ENCODE measurements around the gene KNDC1. TPM values are rescaled to one million over a fixed set of nuclear protein-coding genes. Genes with fewer than 3 reads are reported as not detected.
"Not testable (repeated sequence)": the region's sequence is repeated elsewhere in the genome, so short reads cannot be mapped to it uniquely, and the experiment has no call there.

KNDC1 gene
- total RNA-seq, result 20.3 to 23.7 TPM (median 21.0 TPM) in 3 replicates

GRCh38 chr10:133159950-133160825 is at the start of gene KNDC1:
TSS of gene KNDC1 (plus strand) at chr10:133160219. CDS start at chr10:133160468, 249 bp downstream.
- peak within 1 kb of the TSS; percentile 66 for H3K4me3 Mint-ChIP-seq
- H3K9me3 Mint-ChIP-seq, result no peaks in the 10 kb centered on the region
- peaks cover 21% of the 10 kb centered on the region for H3K4me1 Mint-ChIP-seq
- no peak for TF ChIP-seq CTCF (IDR thresholded peaks at IDR 0.05; ENCODE audit: unreplicated experiment)
- H3K36me3 Mint-ChIP-seq, result peaks cover 3% of the 10 kb centered on the region
- H3K27me3 Mint-ChIP-seq (ENCODE audit: low read depth), result peaks cover 18% of the 10 kb centered on the region
- H3K27ac Mint-ChIP-seq, result no peak within 1 kb of the TSS
- no peak for DNase-seq (ENCODE audit: low spot score in 2 of 2, unreplicated experiment in 2 of 2)

- H3K27ac Mint-ChIP-seq, result no peak overlapping the region
- no peaks in the 10 kb centered on the region for H3K36me3 Mint-ChIP-seq
- peaks cover 26% of the 10 kb centered on the region for H3K9me3 Mint-ChIP-seq
- no peak for DNase-seq (ENCODE audit: low spot score in 2 of 2, unreplicated experiment in 2 of 2)
- H3K4me3 Mint-ChIP-seq, result no peak overlapping the region
- TF ChIP-seq CTCF (IDR thresholded peaks at IDR 0.05; ENCODE audit: unreplicated experiment), result no peak
- no peaks in the 10 kb centered on the region for H3K27me3 Mint-ChIP-seq (ENCODE audit: low read depth)
- no peaks in the 10 kb centered on the region for H3K4me1 Mint-ChIP-seq
These were observed 49.3 kb upstream of the KNDC1 start for GRCh38 chr10:133110609-133111275.

GRCh38 chr10:133111640-133112039 is 48.4 kb upstream of the KNDC1 start:
- H3K4me3 Mint-ChIP-seq, result not testable (repeated sequence)

GRCh38 chr10:133113146-133113830 is 46.7 kb upstream of the KNDC1 start:
- Mint-ChIP-seq H3K27me3 (ENCODE audit: low read depth) (peaks cover 3% of the 10 kb centered on the region), H3K4me1 (no peaks in the 10 kb centered on the region), H3K9me3 (peaks cover 17% of the 10 kb centered on the region), H3K27ac (no peak overlapping the region), H3K36me3 (no peaks in the 10 kb centered on the region), H3K4me3 (no peak overlapping the region)
- no peak for DNase-seq (ENCODE audit: low spot score in 2 of 2, unreplicated experiment in 2 of 2)
- no peak for TF ChIP-seq CTCF (IDR thresholded peaks at IDR 0.05; ENCODE audit: unreplicated experiment)

More at GRCh38 chr10:133111640-133112039, 48.4 kb upstream of the KNDC1 start:
- not testable (repeated sequence) for H3K4me1 Mint-ChIP-seq; H3K36me3 Mint-ChIP-seq; H3K27me3 Mint-ChIP-seq (ENCODE audit: low read depth); H3K27ac Mint-ChIP-seq; DNase-seq (ENCODE audit: low spot score in 2 of 2, unreplicated experiment in 2 of 2)
- peaks cover 26% of the 10 kb centered on the region for H3K9me3 Mint-ChIP-seq

- Mint-ChIP-seq H3K27ac (no peak overlapping the region), H3K9me3 (peaks cover 18% of the 10 kb centered on the region), H3K36me3 (no peaks in the 10 kb centered on the region), H3K4me3 (no peak overlapping the region), H3K4me1 (no peaks in the 10 kb centered on the region), H3K27me3 (ENCODE audit: low read depth) (peaks cover 6% of the 10 kb centered on the region)
- no peak for TF ChIP-seq CTCF (IDR thresholded peaks at IDR 0.05; ENCODE audit: unreplicated experiment)
- DNase-seq (ENCODE audit: low spot score in 2 of 2, unreplicated experiment in 2 of 2), result no peak
These were observed 46.2 kb upstream of the KNDC1 start for GRCh38 chr10:133113847-133114246.
